Peyer's patch (tissue), 4 donors: Measurements from ENCODE around the gene DSTYK.

ENCODE experiments used
- CTCF ChIP-seq, 6 experiments: fragments of 450-650 bp in 4 of 6; fragments of 200-600 bp in 2 of 6; sonication (generic) in 1 of 6; IDR thresholded peaks; one replicate each; pipeline ENCODE4 v1.5.1; 2017 to 2019; ENCODE audit warnings: antibody characterized with exemption in 6 of 6, mild to moderate bottlenecking in 3 of 6, moderate library complexity in 1 of 6
- POLR2A ChIP-seq, 2 donors: fragments of 450-650 bp; IDR thresholded peaks; one replicate each; pipeline ENCODE4 v1.5.1; 2017; ENCODE audit warnings: antibody characterized with exemption in 2 of 2, mild to moderate bottlenecking in 2 of 2, moderate library complexity in 2 of 2

- no peak for TF ChIP-seq CTCF (IDR thresholded peaks at IDR 0.05)
- TF ChIP-seq POLR2A (IDR thresholded peaks at IDR 0.05), result no peak
These were observed 20.5 kb downstream of the DSTYK start for GRCh38 chr1:205190845-205191577.
